Thoracic aorta (tissue), 2 donors: Measurements from ENCODE around the gene COBLL1. TPM values are rescaled to one million over a fixed set of nuclear protein-coding genes. Genes with fewer than 3 reads are reported as not detected.

Source experiments
- ATAC-seq: fragments of 150-250 bp; one replicate; pipeline ENCODE4 v1.8.0; 2017; ENCODE audit warnings: low read depth; ENCODE audit not compliant: insufficient number of reproducible peaks, low FRiP score
- DNase-seq: peaks from one replicate; pipeline ENCODE4 v3.0.0-alpha.2; 2020; ENCODE audit warnings: low spot score
- H3K27ac ChIP-seq, 2 donors: fragments of 200-600 bp; sonication (generic); 1 replicate in 1 of 2; 2 replicates in 1 of 2; pipeline ENCODE4 v1.5.1; 2016; ENCODE audit warnings: mild to moderate bottlenecking in 2 of 2, moderate library complexity in 2 of 2
- H3K27me3 ChIP-seq: fragments of 200-600 bp; sonication (generic); replicated peaks from 2 replicates; pipeline ENCODE4 v1.6.0; 2016; ENCODE audit warnings: mild to moderate bottlenecking; ENCODE audit not compliant: insufficient read depth
- H3K36me3 ChIP-seq: fragments of 200-600 bp; sonication (generic); one replicate; pipeline ENCODE4 v1.5.1; 2016
- H3K4me1 ChIP-seq, 2 donors: fragments of 200-600 bp; sonication (generic); 1 replicate in 1 of 2; 2 replicates in 1 of 2; pipeline versions ENCODE4 v1.5.1 to v1.6.0; 2016; ENCODE audit warnings: low read depth in 2 of 2, mild to moderate bottlenecking in 1 of 2; ENCODE audit not compliant: control insufficient read depth in 1 of 2
- H3K4me3 ChIP-seq: fragments of 200-600 bp; sonication (generic); 2 replicates; pipeline ENCODE4 v1.5.1; 2016; ENCODE audit warnings: mild to moderate bottlenecking
- H3K9me3 ChIP-seq: fragments of 200-600 bp; sonication (generic); 2 replicates; pipeline ENCODE4 v1.5.1; 2016
- CTCF ChIP-seq: fragments of 200-600 bp; sonication (generic); IDR thresholded peaks from one replicate; pipeline ENCODE4 v1.5.1; 2019; ENCODE audit warnings: antibody characterized with exemption
- total RNA-seq, 2 donors: library from RNA; depleted of rRNA; stranded (reverse); fragments of >200 nt; gene quantifications; one replicate each; pipeline versions ENCODE4 v1.1.0 to v1.2.3, GENCODE V29; 2016

The COBLL1 gene
- total RNA-seq, 2 donors from 2014 or later, result 62.0 to 64.6 TPM

- DNase-seq (no peak), ATAC-seq (no peak)
- H3K36me3 ChIP-seq, result peaks cover 17% of the 10 kb centered on the region
- no peaks in the 10 kb centered on the region for H3K9me3 ChIP-seq
- H3K4me3 ChIP-seq, result no peak overlapping the region
- H3K4me1 ChIP-seq, result peaks cover 11 to 27% of the 10 kb centered on the region in 2 donors
- no peaks in the 10 kb centered on the region for H3K27me3 ChIP-seq
- TF ChIP-seq CTCF, result no peak
- H3K27ac ChIP-seq, result no peak overlapping the region
Observed at GRCh38 chr2:164693834-164694233, 147.8 kb downstream of the COBLL1 start.

GRCh38 chr2:164693390-164693789, 148.2 kb downstream of the COBLL1 start:
- Histone ChIP-seq H3K36me3 (peaks cover 17% of the 10 kb centered on the region), H3K4me1 (peaks cover 11 to 27% of the 10 kb centered on the region in 2 donors), H3K9me3 (no peaks in the 10 kb centered on the region), H3K27me3 (no peaks in the 10 kb centered on the region), H3K4me3 (no peak overlapping the region), H3K27ac (no peak overlapping the region)
- no peak for TF ChIP-seq CTCF
- no peak for DNase-seq
- no peak for ATAC-seq

GRCh38 chr2:164692958-164693357, 148.7 kb downstream of the COBLL1 start:
- DNase-seq (no peak), ATAC-seq (no peak)
- no peak for TF ChIP-seq CTCF
- H3K27me3 ChIP-seq, result no peaks in the 10 kb centered on the region
- peaks cover 11 to 27% of the 10 kb centered on the region in 2 donors for H3K4me1 ChIP-seq
- peaks cover 17% of the 10 kb centered on the region for H3K36me3 ChIP-seq
- no peaks in the 10 kb centered on the region for H3K9me3 ChIP-seq
- no peak overlapping the region for H3K27ac ChIP-seq
- no peak overlapping the region for H3K4me3 ChIP-seq

- H3K4me3 ChIP-seq, result no peak overlapping the region
- DNase-seq, result no peak
- no peak for ATAC-seq
- no peak for TF ChIP-seq CTCF
- H3K36me3 ChIP-seq, result peaks cover 20% of the 10 kb centered on the region
- H3K27ac ChIP-seq, result no peak overlapping the region
- no peaks in the 10 kb centered on the region for H3K9me3 ChIP-seq
- peaks cover 11 to 27% of the 10 kb centered on the region in 2 donors for H3K4me1 ChIP-seq
- no peaks in the 10 kb centered on the region for H3K27me3 ChIP-seq
Observed at GRCh38 chr2:164692114-164692513, 149.5 kb downstream of the COBLL1 start.

GRCh38 chr2:164691346-164691887, 150.2 kb downstream of the COBLL1 start:
- ATAC-seq (no peak), DNase-seq (no peak)
- H3K27me3 ChIP-seq, result no peaks in the 10 kb centered on the region
- H3K4me3 ChIP-seq, result no peak overlapping the region
- no peak for TF ChIP-seq CTCF
- H3K9me3 ChIP-seq, result no peaks in the 10 kb centered on the region
- peaks cover 11 to 27% of the 10 kb centered on the region in 2 donors for H3K4me1 ChIP-seq
- H3K27ac ChIP-seq, result no peak overlapping the region
- peaks cover 20% of the 10 kb centered on the region for H3K36me3 ChIP-seq
